ENCODE data around the gene DNAI1.

Gene DNAI1

DNA sequence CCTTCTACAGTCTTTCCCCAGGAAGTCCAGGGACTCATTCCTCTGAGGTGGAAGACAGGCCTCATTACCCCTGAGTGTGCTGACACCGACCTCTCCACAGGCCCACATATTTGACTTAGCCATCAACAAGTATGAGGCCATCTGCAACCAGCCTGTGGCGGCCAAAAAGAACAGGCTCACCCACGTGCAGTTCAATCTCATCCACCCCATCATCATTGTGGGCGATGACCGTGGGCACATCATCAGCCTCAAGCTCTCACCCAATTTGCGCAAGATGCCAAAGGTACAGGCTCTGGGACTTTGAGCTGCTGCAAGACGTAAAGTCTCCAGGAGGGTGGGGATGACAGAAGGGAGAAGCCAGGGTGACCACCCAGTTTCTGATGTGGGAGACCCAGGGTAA lies 58.6 kb downstream of the DNAI1 start:
- Histone ChIP-seq H3K27ac (no peak overlapping the region), H3K9ac (no peak overlapping the region), H3K27me3 (ENCODE audit: insufficient read depth, low read depth) (no peaks in the 10 kb centered on the region; the same call in 1 of the 2 replicates), H3K4me2 (no peak overlapping the region), H3K36me3 (ENCODE audit: insufficient read depth) (no peaks in the 10 kb centered on the region), H4K20me1 (ENCODE audit: insufficient read depth) (no peaks in the 10 kb centered on the region), H3K79me2 (ENCODE audit: insufficient read depth, low read depth) (no peaks in the 10 kb centered on the region), H2AFZ (ENCODE audit: low read depth) (no peak overlapping the region), H3K4me3 (IDR thresholded peaks at IDR 0.05; ENCODE audit: insufficient read depth, low read depth, low read length) (no peak overlapping the region), H3K4me1 (ENCODE audit: low read depth, poor library complexity, severe bottlenecking) (no peaks in the 10 kb centered on the region)
- TF ChIP-seq, protein P1, sequence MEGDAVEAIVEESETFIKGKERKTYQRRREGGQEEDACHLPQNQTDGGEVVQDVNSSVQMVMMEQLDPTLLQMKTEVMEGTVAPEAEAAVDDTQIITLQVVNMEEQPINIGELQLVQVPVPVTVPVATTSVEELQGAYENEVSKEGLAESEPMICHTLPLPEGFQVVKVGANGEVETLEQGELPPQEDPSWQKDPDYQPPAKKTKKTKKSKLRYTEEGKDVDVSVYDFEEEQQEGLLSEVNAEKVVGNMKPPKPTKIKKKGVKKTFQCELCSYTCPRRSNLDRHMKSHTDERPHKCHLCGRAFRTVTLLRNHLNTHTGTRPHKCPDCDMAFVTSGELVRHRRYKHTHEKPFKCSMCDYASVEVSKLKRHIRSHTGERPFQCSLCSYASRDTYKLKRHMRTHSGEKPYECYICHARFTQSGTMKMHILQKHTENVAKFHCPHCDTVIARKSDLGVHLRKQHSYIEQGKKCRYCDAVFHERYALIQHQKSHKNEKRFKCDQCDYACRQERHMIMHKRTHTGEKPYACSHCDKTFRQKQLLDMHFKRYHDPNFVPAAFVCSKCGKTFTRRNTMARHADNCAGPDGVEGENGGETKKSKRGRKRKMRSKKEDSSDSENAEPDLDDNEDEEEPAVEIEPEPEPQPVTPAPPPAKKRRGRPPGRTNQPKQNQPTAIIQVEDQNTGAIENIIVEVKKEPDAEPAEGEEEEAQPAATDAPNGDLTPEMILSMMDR (conservative IDR thresholded peaks at IDR 0.05; ENCODE audit: low read depth, low read length): no peak

DNA sequence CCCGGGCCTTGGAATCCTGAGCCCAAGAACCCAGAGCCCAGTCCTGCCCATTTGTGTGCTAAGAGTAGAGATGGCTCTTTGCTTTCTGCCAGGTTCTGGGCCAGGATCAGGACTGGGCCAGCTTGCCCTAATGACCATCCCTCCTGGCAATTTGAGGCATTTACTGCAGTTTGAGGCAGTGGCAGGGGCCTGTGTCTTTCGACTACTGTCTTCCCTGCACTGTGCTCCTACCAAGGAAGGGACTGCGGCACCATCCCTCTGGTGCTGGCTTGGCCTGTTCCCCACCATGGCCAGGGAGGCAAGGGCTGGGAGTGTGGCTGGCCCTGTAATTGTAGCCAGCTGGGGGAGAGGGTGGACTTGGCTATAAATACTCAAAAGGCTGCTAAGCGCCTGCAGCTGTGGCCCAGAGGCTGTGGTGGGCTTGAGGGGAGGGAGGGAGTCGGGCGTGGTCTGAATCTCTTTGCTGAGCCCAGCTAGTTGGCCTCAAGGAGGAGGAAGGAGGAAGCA lies 59.6 kb downstream of the DNAI1 start:
- Histone ChIP-seq H3K27me3 (ENCODE audit: insufficient read depth, low read depth) (no peaks in the 10 kb centered on the region; the same call in 1 of the 2 replicates), H2AFZ (ENCODE audit: low read depth) (no peak overlapping the region), H3K79me2 (ENCODE audit: insufficient read depth, low read depth) (no peaks in the 10 kb centered on the region), H3K4me2 (no peak overlapping the region), H3K4me3 (IDR thresholded peaks at IDR 0.05; ENCODE audit: insufficient read depth, low read depth, low read length) (no peak overlapping the region), H3K27ac (no peak overlapping the region), H3K4me1 (ENCODE audit: low read depth, poor library complexity, severe bottlenecking) (no peaks in the 10 kb centered on the region), H3K9ac (no peak overlapping the region), H3K36me3 (ENCODE audit: insufficient read depth) (no peaks in the 10 kb centered on the region), H4K20me1 (ENCODE audit: insufficient read depth) (no peaks in the 10 kb centered on the region)
- TF ChIP-seq, protein P1 (conservative IDR thresholded peaks at IDR 0.05; ENCODE audit: low read depth, low read length): no peak

DNA sequence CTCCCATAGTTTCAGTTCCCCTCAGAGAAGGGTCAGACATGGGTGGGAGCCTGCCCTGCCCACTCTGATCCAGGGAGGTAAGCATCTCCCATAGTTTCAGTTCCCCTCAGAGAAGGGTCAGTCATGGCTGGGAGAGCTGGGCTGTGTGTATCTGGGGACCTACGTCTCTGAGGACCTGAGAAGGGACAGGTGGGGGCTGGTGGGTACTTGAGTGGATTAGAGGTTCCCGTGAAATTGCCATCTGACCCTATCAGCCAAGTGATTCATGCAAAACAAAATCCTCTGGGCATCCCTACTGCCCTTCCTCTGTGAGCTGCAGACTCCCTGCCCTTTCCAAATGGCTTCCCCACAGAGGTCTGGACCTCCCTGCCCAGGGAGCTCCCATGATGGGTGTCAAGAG lies 60.3 kb downstream of the DNAI1 start:
- Histone ChIP-seq H3K36me3 (ENCODE audit: insufficient read depth) (no peaks in the 10 kb centered on the region), H3K4me2 (no peak overlapping the region), H3K79me2 (ENCODE audit: insufficient read depth, low read depth) (no peaks in the 10 kb centered on the region), H3K4me1 (ENCODE audit: low read depth, poor library complexity, severe bottlenecking) (peaks cover 5% of the 10 kb centered on the region), H3K27ac (no peak overlapping the region), H2AFZ (ENCODE audit: low read depth) (no peak overlapping the region), H3K9ac (no peak overlapping the region), H4K20me1 (ENCODE audit: insufficient read depth) (no peaks in the 10 kb centered on the region), H3K4me3 (IDR thresholded peaks at IDR 0.05; ENCODE audit: insufficient read depth, low read depth, low read length) (no peak overlapping the region), H3K27me3 (ENCODE audit: insufficient read depth, low read depth) (no peaks in the 10 kb centered on the region; the same call in 1 of the 2 replicates)
- TF ChIP-seq, protein P1 (conservative IDR thresholded peaks at IDR 0.05; ENCODE audit: low read depth, low read length): no peak

DNA sequence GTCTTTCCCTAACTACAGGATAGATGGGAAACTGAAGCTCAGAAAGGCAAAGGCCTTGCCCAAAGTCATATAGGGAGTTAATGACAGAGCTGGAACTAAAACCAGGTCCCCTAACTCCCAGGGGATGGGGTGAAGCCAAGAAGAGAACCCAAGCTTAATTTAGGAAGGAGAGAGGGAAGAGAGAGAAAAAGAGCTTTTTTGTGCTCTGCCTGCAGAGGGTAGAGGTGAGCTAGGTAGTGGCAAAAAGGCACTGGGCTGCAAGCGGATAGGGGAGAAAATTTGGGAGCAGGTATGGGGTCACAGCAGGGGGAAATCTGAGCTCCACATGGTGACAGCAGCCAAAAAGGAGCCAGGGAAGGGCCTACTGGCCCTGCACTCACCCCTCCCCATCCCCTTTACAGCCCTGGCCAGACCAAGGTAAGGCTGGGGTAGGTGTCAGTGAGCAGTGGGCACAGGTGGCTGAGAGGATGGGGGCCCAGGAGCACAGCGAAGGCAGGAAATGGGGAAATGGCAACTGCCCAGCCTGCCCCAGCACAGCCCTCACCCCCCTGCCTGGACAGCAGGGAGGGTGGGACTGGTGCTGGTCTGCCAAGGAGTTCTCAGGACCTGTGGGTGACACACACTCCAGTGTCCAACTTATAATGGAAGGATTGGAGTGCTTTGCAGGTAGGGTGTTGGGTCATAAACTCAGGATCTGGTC lies 60.9 kb downstream of the DNAI1 start:
- H3K27me3 ChIP-seq (ENCODE audit: insufficient read depth, low read depth): no peaks in the 10 kb centered on the region; the same call in 1 of the 2 replicates
- no peak overlapping the region for H2AFZ ChIP-seq (ENCODE audit: low read depth)
- H3K9ac ChIP-seq: no peak overlapping the region
- H4K20me1 ChIP-seq (ENCODE audit: insufficient read depth): no peaks in the 10 kb centered on the region
- TF ChIP-seq, protein P1 (conservative IDR thresholded peaks at IDR 0.05; ENCODE audit: low read depth, low read length): no peak
- H3K27ac ChIP-seq: no peak overlapping the region
- H3K4me3 ChIP-seq (IDR thresholded peaks at IDR 0.05; ENCODE audit: insufficient read depth, low read depth, low read length): no peak overlapping the region
- no peak overlapping the region for H3K4me2 ChIP-seq
- H3K4me1 ChIP-seq (ENCODE audit: low read depth, poor library complexity, severe bottlenecking): peaks cover 5% of the 10 kb centered on the region
- H3K79me2 ChIP-seq (ENCODE audit: insufficient read depth, low read depth): no peaks in the 10 kb centered on the region
- H3K36me3 ChIP-seq (ENCODE audit: insufficient read depth): no peaks in the 10 kb centered on the region
